ENCODE measurements around the gene PPP1R2C.

DNA sequence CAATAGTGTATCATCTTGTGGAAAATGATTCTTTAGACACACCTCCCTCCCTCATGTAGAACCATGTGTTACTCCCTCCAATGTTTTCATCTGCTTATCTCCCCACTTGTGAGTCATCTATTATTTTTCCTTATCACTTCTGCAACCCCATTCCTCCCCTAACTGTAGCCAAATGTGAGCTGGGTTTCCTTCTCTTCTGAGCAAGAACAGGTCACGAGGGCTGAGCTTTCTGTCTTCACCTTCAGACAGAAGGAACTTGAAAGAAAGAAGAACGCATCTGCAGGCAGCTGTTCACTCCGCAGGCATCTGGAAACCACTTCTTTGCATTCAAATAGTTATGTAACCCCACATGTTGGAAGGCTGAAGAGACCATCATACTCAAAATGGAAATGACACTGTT is 1.8 kb downstream of the PPP1R2C start:
- no peak for TF ChIP-seq POLR2A (IDR thresholded peaks at IDR 0.05)
- TF ChIP-seq, protein P1, sequence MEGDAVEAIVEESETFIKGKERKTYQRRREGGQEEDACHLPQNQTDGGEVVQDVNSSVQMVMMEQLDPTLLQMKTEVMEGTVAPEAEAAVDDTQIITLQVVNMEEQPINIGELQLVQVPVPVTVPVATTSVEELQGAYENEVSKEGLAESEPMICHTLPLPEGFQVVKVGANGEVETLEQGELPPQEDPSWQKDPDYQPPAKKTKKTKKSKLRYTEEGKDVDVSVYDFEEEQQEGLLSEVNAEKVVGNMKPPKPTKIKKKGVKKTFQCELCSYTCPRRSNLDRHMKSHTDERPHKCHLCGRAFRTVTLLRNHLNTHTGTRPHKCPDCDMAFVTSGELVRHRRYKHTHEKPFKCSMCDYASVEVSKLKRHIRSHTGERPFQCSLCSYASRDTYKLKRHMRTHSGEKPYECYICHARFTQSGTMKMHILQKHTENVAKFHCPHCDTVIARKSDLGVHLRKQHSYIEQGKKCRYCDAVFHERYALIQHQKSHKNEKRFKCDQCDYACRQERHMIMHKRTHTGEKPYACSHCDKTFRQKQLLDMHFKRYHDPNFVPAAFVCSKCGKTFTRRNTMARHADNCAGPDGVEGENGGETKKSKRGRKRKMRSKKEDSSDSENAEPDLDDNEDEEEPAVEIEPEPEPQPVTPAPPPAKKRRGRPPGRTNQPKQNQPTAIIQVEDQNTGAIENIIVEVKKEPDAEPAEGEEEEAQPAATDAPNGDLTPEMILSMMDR (IDR thresholded peaks at IDR 0.05), result no peak

Measured in esophagus squamous epithelium (tissue), 4 donors.